IMR-90 (cell line): ENCODE results near the gene TSPEAR. TPM values are rescaled to one million over a fixed set of nuclear protein-coding genes. Genes with fewer than 3 reads are reported as not detected.

ENCODE experiments used
- ATAC-seq: fragments of 200-7000 bp; cut with Tn5 transposase; 2 replicates; pipeline ENCODE4 v1.9.1; 2020; ENCODE audit warnings: low read depth, mild to moderate bottlenecking, moderate library complexity
- BruUV-seq: library from RNA; stranded (reverse); fragments of 400-500 nt; replicated peaks from 2 replicates; lab custom pipeline; 2021; lab: Mats Ljungman, UMichigan
- CTCF ChIA-PET: fragments of 300-600 bp; formaldehyde crosslinking; extraction: SDS; loops from one replicate; lab custom pipeline; 2021; ENCODE audit warnings: antibody characterized with exemption; lab: Yijun Ruan, JAX
- POLR2A ChIA-PET: fragments of 300-600 bp; sonication (Branson Sonifier 250); formaldehyde crosslinking; loops from one replicate; lab custom pipeline; 2022; ENCODE audit warnings: antibody characterized with exemption; ENCODE audit not compliant: unreplicated experiment; lab: Charles Lee
- DNase-seq: peaks from one replicate; pipeline ENCODE4 v3.0.0; 2013
- H2AFZ ChIP-seq: replicated peaks from 2 replicates; pipeline ENCODE3; 2013; ENCODE audit warnings: low read length, mild to moderate bottlenecking; ENCODE audit not compliant: poor library complexity
- H2AK5ac ChIP-seq: 2 replicates; pipeline ENCODE4 v1.6.1; 2013; ENCODE audit warnings: low read depth, low read length, inconsistent platforms
- H2AK9ac ChIP-seq: replicated peaks from 2 replicates; pipeline ENCODE3; 2013; ENCODE audit warnings: mild to moderate bottlenecking, low read depth, low read length, moderate library complexity; ENCODE audit not compliant: poor library complexity
- H2BK120ac ChIP-seq: 2 replicates; pipeline ENCODE4 v1.6.1; 2013; ENCODE audit warnings: low read depth, low read length, inconsistent platforms
- H2BK15ac ChIP-seq: 3 replicates; pipeline ENCODE4 v1.6.1; 2013; ENCODE audit warnings: low read depth, low read length, inconsistent platforms
- H2BK20ac ChIP-seq: 2 replicates; pipeline ENCODE4 v1.6.1; 2013; ENCODE audit warnings: low read depth, mild to moderate bottlenecking, inconsistent platforms, low read length, moderate library complexity
- H2BK5ac ChIP-seq: 2 replicates; pipeline ENCODE4 v1.6.1; 2013; ENCODE audit warnings: mild to moderate bottlenecking, low read depth, low read length, inconsistent platforms; ENCODE audit not compliant: poor library complexity, severe bottlenecking
- H3K14ac ChIP-seq: replicated peaks from 2 replicates; pipeline ENCODE4 v1.6.1; 2013; ENCODE audit warnings: low read depth, low read length, inconsistent platforms
- H3K18ac ChIP-seq: 2 replicates; pipeline ENCODE4 v1.6.1; 2013; ENCODE audit warnings: low read depth, low read length, control low read depth
- H3K23ac ChIP-seq: 2 replicates; pipeline ENCODE4 v1.6.1; 2013; ENCODE audit warnings: low read depth, low read length, inconsistent platforms
- H3K27ac ChIP-seq: 2 replicates; pipeline ENCODE4 v1.5.1; 2013; ENCODE audit warnings: mild to moderate bottlenecking, control low read depth, low read length; ENCODE audit not compliant: insufficient read depth
- H3K27me3 ChIP-seq: 2 replicates; pipeline ENCODE4 v1.6.1; 2013; ENCODE audit warnings: low read length; ENCODE audit not compliant: control insufficient read depth, insufficient read depth
- H3K36me3 ChIP-seq: 2 replicates; pipeline ENCODE4 v1.6.1; 2013; ENCODE audit warnings: low read length, mixed read lengths; ENCODE audit not compliant: control insufficient read depth, insufficient read depth
- H3K4ac ChIP-seq: 2 replicates; pipeline ENCODE4 v1.6.1; 2013; ENCODE audit warnings: low read depth, low read length, inconsistent platforms
- H3K4me1 ChIP-seq: 2 replicates; pipeline ENCODE4 v1.6.1; 2013; ENCODE audit warnings: low read length, mixed read lengths; ENCODE audit not compliant: control insufficient read depth, insufficient read depth
- H3K4me2 ChIP-seq: 2 replicates; pipeline ENCODE4 v1.6.1; 2013; ENCODE audit warnings: low read depth, mild to moderate bottlenecking, control low read depth, low read length, moderate library complexity
- H3K4me3 ChIP-seq: 2 replicates; pipeline ENCODE4 v1.5.1; 2013; ENCODE audit warnings: low read depth, mild to moderate bottlenecking, control low read depth, low read length, moderate library complexity; ENCODE audit not compliant: insufficient read depth
- H3K56ac ChIP-seq: 2 replicates; pipeline ENCODE4 v1.6.1; 2013; ENCODE audit warnings: low read length, inconsistent platforms; ENCODE audit not compliant: insufficient read depth; ENCODE audit errors: extremely low read depth
- H3K79me1 ChIP-seq, 2 experiments: 2 replicates each; pipeline ENCODE4 v1.6.1; 2013; ENCODE audit warnings: low read length in 2 of 2, inconsistent platforms in 1 of 2, low read depth in 1 of 2
- H3K9ac ChIP-seq: 2 replicates; pipeline ENCODE4 v1.6.1; 2013; ENCODE audit warnings: low read depth, low read length, control low read depth
- H3K9me1 ChIP-seq: 2 replicates; pipeline ENCODE4 v1.6.1; 2013; ENCODE audit warnings: low read length, inconsistent platforms; ENCODE audit not compliant: insufficient read depth
- H3K9me3 ChIP-seq: 2 replicates; pipeline ENCODE4 v1.6.1; 2013; ENCODE audit warnings: low read length; ENCODE audit not compliant: control insufficient read depth, insufficient read depth
- H4K20me1 ChIP-seq: 2 replicates; pipeline ENCODE4 v1.6.1; 2013; ENCODE audit warnings: low read length, inconsistent platforms; ENCODE audit not compliant: insufficient read depth
- H4K5ac ChIP-seq: 2 replicates; pipeline ENCODE4 v1.6.1; 2013; ENCODE audit warnings: mild to moderate bottlenecking, low read depth, low read length, control low read depth
- H4K8ac ChIP-seq, 2 experiments: 2 replicates each; pipeline ENCODE4 v1.6.1; 2013; ENCODE audit warnings: low read depth in 2 of 2, low read length in 2 of 2, control low read depth in 1 of 2, inconsistent platforms in 1 of 2
- H4K91ac ChIP-seq: 2 replicates; pipeline ENCODE4 v1.6.1; 2013; ENCODE audit warnings: low read depth, low read length, inconsistent platforms; ENCODE audit not compliant: insufficient read depth
- BHLHE40 ChIP-seq: fragments of 150-350 bp; IDR thresholded peaks from 2 replicates; pipeline ENCODE4 v1.6.1; 2016; ENCODE audit warnings: mild to moderate bottlenecking, low read depth, low read length
- CHD1 ChIP-seq: IDR thresholded peaks from 2 replicates; pipeline ENCODE4 v1.6.1; 2012; ENCODE audit warnings: low read depth, low read length, improper control_type of control experiment
- FOS ChIP-seq: fragments of 150-350 bp; IDR thresholded peaks from 2 replicates; pipeline ENCODE4 v1.6.1; 2016; ENCODE audit warnings: low read depth, low read length
- MAFK ChIP-seq: IDR thresholded peaks from 2 replicates; pipeline ENCODE4 v1.6.1; 2012; ENCODE audit warnings: low read depth, low read length, improper control_type of control experiment
- MXI1 ChIP-seq: IDR thresholded peaks from 2 replicates; pipeline ENCODE4 v1.6.1; 2012; ENCODE audit warnings: low read depth, mild to moderate bottlenecking, low read length, moderate library complexity, borderline replicate concordance
- POLR2A ChIP-seq: IDR thresholded peaks from 2 replicates; pipeline ENCODE4 v1.6.1; 2012; ENCODE audit warnings: mild to moderate bottlenecking, low read depth, low read length
- RAD21 ChIP-seq: IDR thresholded peaks from 2 replicates; pipeline ENCODE4 v1.6.1; 2012; ENCODE audit warnings: low read length, improper control_type of control experiment
- RCOR1 ChIP-seq: IDR thresholded peaks from 2 replicates; pipeline ENCODE4 v1.6.1; 2012; ENCODE audit warnings: mild to moderate bottlenecking, low read length, improper control_type of control experiment; ENCODE audit not compliant: insufficient replicate concordance
- SMC3 ChIP-seq: fragments of 150-350 bp; IDR thresholded peaks from 2 replicates; pipeline ENCODE4 v1.6.1; 2016; ENCODE audit warnings: low read depth, mild to moderate bottlenecking, antibody characterized with exemption, low read length, moderate library complexity
- WGBS, 2 experiments: methylation state at CpG; one replicate each; pipeline versions ENCODE4 v1.1.5 to v1.1.7; 2013; ENCODE audit warnings: missing lambda C conversion rate in 2 of 2; ENCODE audit not compliant: insufficient read length in 1 of 2; ENCODE audit errors: extremely low coverage in 2 of 2; 5-methylcytosine and 5-hydroxymethylcytosine counted together
- dilution Hi-C: fragments of 300-500 bp; cut with HindIII; formaldehyde crosslinking; loops from one replicate; pipeline ENCODE4 v1.14.3; 2018; ENCODE audit warnings: low sequenced_read_pairs; ENCODE audit not compliant: unreplicated experiment
- in situ Hi-C: fragments of 300-500 bp; cut with MboI; formaldehyde crosslinking; loops from 3 replicates; pipeline ENCODE4 v1.14.3; 2019; ENCODE audit warnings: low sequenced_read_pairs, inconsistent platforms, mixed read lengths
- intact Hi-C: fragments of 100-400 bp; cut with micrococcal nuclease; formaldehyde crosslinking; loops from 2 replicates; pipeline ENCODE4 v1.10.0; 2022
- polyA plus RNA-seq, 3 experiments: library from polyadenylated mRNA; depleted of rRNA; stranded (reverse); fragments of >200 nt; gene quantifications; 2 replicates each; pipeline ENCODE4 v1.2.3, GENCODE V29; 2012; ENCODE audit warnings: low replicate concordance in 1 of 3
- total RNA-seq: library from RNA; depleted of rRNA; stranded (reverse); fragments of >200 nt; gene quantifications from 2 replicates; pipeline ENCODE4 v1.2.3, GENCODE V29; 2012
- TF ChIP-seq, protein P1 (sequence below): fragments of 150-350 bp; IDR thresholded peaks from 2 replicates; pipeline ENCODE4 v1.6.1; 2016; ENCODE audit warnings: low read depth, mild to moderate bottlenecking, low read length, moderate library complexity, borderline replicate concordance
- TF ChIP-seq, protein P2 (sequence below): conservative IDR thresholded peaks from 2 replicates; pipeline ENCODE4 v1.5.1; 2012; ENCODE audit warnings: mild to moderate bottlenecking, low read depth, low read length, improper control_type of control experiment
- TF ChIP-seq, protein P3 (sequence below): fragments of 150-350 bp; IDR thresholded peaks from 2 replicates; pipeline ENCODE4 v1.6.1; 2017; ENCODE audit warnings: mild to moderate bottlenecking, antibody characterized with exemption, low read length, low read depth

Gene TSPEAR
- total and polyA plus RNA-seq, 2 of the 4 experiments (the other 2 are of a cell fraction) = not detected

DNA sequence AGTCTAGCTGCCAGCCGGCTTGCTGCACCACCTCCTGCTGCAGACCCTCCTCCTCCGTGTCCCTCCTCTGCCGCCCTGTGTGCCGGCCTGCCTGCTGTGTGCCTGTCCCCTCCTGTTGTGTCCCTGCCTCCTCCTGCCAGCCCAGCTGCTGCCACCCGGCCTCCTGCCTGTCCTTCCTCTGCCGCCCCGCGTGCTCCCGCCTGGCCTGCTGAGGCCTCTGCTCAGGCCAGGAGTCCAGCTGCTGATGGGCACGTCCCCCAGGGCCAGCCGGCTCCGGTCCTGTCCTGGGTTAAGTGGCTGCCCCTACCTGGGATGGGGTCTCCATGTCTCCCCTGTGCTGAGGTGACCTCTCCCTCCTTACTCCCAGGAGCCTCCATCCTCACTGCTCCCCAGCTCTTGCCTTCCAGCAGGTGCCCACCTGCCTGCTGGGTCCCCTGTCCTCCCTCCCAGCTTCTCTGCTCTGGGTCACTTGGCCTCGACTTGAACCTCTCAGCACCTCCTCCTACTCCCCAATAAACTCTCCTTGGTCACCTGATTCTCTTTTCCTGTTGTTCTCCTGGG lies 98.6 kb downstream of the TSPEAR start:
- POLR2A ChIA-PET = no interaction called here
- H3K23ac ChIP-seq = no peak overlapping the region
- no peak overlapping the region for H3K4me3 ChIP-seq
- no peaks in the 10 kb centered on the region for H3K79me1 ChIP-seq
- no peak overlapping the region for H2BK5ac ChIP-seq
- H3K4me1 ChIP-seq = no peaks in the 10 kb centered on the region
- WGBS, 2 experiments = 77% methylated on average over 11 of the region's 13 CpGs; no CpG with 5 or more reads in 1 of the 2 experiments
- intact Hi-C loops = no loop called here
- no peak overlapping the region for H4K5ac ChIP-seq
- no peak overlapping the region for H3K18ac ChIP-seq
- H2AK5ac ChIP-seq = no peak overlapping the region
- H4K20me1 ChIP-seq = no peaks in the 10 kb centered on the region
- no peak overlapping the region for H3K56ac ChIP-seq
- H3K4me2 ChIP-seq = no peak overlapping the region
- H3K9me1 ChIP-seq = no peaks in the 10 kb centered on the region
- CTCF ChIA-PET = no interaction called here
- no peaks in the 10 kb centered on the region for H3K36me3 ChIP-seq
- H3K27me3 ChIP-seq = peaks cover 3% of the 10 kb centered on the region; the same call in 1 of the 2 replicates
- no peak overlapping the region for H2AK9ac ChIP-seq
- TF ChIP-seq POLR2A (no peak), MXI1 (no peak), MAFK (no peak), RCOR1 (no peak), CHD1 (no peak), FOS (no peak), BHLHE40 (no peak), SMC3 (no peak), RAD21 (no peak)
- TF ChIP-seq, protein P1, sequence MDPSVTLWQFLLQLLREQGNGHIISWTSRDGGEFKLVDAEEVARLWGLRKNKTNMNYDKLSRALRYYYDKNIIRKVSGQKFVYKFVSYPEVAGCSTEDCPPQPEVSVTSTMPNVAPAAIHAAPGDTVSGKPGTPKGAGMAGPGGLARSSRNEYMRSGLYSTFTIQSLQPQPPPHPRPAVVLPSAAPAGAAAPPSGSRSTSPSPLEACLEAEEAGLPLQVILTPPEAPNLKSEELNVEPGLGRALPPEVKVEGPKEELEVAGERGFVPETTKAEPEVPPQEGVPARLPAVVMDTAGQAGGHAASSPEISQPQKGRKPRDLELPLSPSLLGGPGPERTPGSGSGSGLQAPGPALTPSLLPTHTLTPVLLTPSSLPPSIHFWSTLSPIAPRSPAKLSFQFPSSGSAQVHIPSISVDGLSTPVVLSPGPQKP = no peak
- TF ChIP-seq, protein P2, sequence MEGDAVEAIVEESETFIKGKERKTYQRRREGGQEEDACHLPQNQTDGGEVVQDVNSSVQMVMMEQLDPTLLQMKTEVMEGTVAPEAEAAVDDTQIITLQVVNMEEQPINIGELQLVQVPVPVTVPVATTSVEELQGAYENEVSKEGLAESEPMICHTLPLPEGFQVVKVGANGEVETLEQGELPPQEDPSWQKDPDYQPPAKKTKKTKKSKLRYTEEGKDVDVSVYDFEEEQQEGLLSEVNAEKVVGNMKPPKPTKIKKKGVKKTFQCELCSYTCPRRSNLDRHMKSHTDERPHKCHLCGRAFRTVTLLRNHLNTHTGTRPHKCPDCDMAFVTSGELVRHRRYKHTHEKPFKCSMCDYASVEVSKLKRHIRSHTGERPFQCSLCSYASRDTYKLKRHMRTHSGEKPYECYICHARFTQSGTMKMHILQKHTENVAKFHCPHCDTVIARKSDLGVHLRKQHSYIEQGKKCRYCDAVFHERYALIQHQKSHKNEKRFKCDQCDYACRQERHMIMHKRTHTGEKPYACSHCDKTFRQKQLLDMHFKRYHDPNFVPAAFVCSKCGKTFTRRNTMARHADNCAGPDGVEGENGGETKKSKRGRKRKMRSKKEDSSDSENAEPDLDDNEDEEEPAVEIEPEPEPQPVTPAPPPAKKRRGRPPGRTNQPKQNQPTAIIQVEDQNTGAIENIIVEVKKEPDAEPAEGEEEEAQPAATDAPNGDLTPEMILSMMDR = no peak
- TF ChIP-seq, protein P3, sequence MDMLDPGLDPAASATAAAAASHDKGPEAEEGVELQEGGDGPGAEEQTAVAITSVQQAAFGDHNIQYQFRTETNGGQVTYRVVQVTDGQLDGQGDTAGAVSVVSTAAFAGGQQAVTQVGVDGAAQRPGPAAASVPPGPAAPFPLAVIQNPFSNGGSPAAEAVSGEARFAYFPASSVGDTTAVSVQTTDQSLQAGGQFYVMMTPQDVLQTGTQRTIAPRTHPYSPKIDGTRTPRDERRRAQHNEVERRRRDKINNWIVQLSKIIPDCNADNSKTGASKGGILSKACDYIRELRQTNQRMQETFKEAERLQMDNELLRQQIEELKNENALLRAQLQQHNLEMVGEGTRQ = no peak
- H3K9ac ChIP-seq = no peak overlapping the region
- H4K8ac ChIP-seq = no peak overlapping the region
- no peak overlapping the region for H2BK20ac ChIP-seq
- no TSS peak for BruUV-seq
- no peak overlapping the region for H3K14ac ChIP-seq
- H3K27ac ChIP-seq = no peak overlapping the region
- H3K9me3 ChIP-seq = peaks cover 13% of the 10 kb centered on the region
- no peak for ATAC-seq
- no peak overlapping the region for H2AFZ ChIP-seq
- in situ Hi-C loops = no loop called here
- dilution Hi-C loops = no loop called here
- H2BK120ac ChIP-seq = no peak overlapping the region
- no peak for DNase-seq
- no peak overlapping the region for H2BK15ac ChIP-seq
- no peak overlapping the region for H3K4ac ChIP-seq
- H4K91ac ChIP-seq = no peak overlapping the region
